Gastrocnemius medialis (tissue), 4 donors: ENCODE measurements around the gene RMND1. TPM values are rescaled to one million over a fixed set of nuclear protein-coding genes. Genes with fewer than 3 reads are reported as not detected.

Experiments
- ATAC-seq, 2 donors: fragments of 150-250 bp; one replicate each; pipeline ENCODE4 v1.9.1; 2016
- DNase-seq, 2 donors: peaks; one replicate each; pipeline ENCODE4 v3.0.0-alpha.2; 2019
- H3K27ac ChIP-seq, 4 donors: fragments of 200-600 bp; sonication (generic); 1 replicate in 1 of 4; 2 replicates in 3 of 4; pipeline ENCODE4 v1.5.1; 2016 to 2018; ENCODE audit warnings: mild to moderate bottlenecking in 2 of 4, moderate library complexity in 1 of 4
- H3K27me3 ChIP-seq, 3 donors: fragments of 200-600 bp; sonication (generic) in 2 of 3; 1 replicate in 1 of 3; 2 replicates in 2 of 3; pipeline versions ENCODE4 v1.5.1 to v1.6.0; 2016 to 2019; ENCODE audit warnings: mild to moderate bottlenecking in 1 of 3, moderate library complexity in 1 of 3
- H3K36me3 ChIP-seq, 2 donors: fragments of 200-600 bp; sonication (generic) in 1 of 2; one replicate each; pipeline ENCODE4 v1.5.1; 2017 to 2018
- H3K4me1 ChIP-seq, 2 donors: fragments of 200-600 bp; sonication (generic) in 1 of 2; one replicate each; pipeline ENCODE4 v1.5.1; 2016 to 2017; ENCODE audit warnings: mild to moderate bottlenecking in 2 of 2
- H3K4me3 ChIP-seq, 4 donors: fragments of 200-600 bp; sonication (generic) in 3 of 4; 1 replicate in 1 of 4; 2 replicates in 3 of 4; pipeline ENCODE4 v1.5.1; 2016 to 2019; ENCODE audit warnings: mild to moderate bottlenecking in 2 of 4
- H3K9me3 ChIP-seq, 3 donors: fragments of 200-600 bp; sonication (generic) in 2 of 3; 1 replicate in 1 of 3; 2 replicates in 2 of 3; pipeline ENCODE4 v1.5.1; 2016 to 2019
- POLR2A ChIP-seq, 2 donors: fragments of 450-650 bp; IDR thresholded peaks; one replicate each; pipeline ENCODE4 v1.6.1; 2017; ENCODE audit warnings: antibody characterized with exemption in 2 of 2, mild to moderate bottlenecking in 2 of 2, moderate library complexity in 2 of 2
- in situ Hi-C, 4 donors: fragments of 200-750 bp; cut with MboI; loops; one replicate each; pipeline versions ENCODE4 v1.15.0 to v1.8.0; 2017; ENCODE audit warnings: low sequenced_read_pairs in 4 of 4
- intact Hi-C: fragments of 100-400 bp; cut with DNase I; formaldehyde crosslinking; loops from one replicate; pipeline ENCODE4 v1.15.1; 2023; ENCODE audit warnings: low total_unique reads
- total RNA-seq, 4 donors: library from RNA; depleted of rRNA; stranded (reverse); fragments of >200 nt; gene quantifications; one replicate each; pipeline versions ENCODE4 v1.1.0 to v1.2.3, GENCODE V29; 2016
- TF ChIP-seq, protein P1 (sequence below), 5 experiments: fragments of 450-650 bp in 3 of 5; fragments of 200-600 bp in 2 of 5; sonication (generic) in 2 of 5; IDR thresholded peaks in 4 of 5; conservative IDR thresholded peaks in 1 of 5; 1 replicate in 4 of 5; 2 replicates in 1 of 5; pipeline ENCODE4 v1.5.1; 2016 to 2019; ENCODE audit warnings: antibody characterized with exemption in 5 of 5, mild to moderate bottlenecking in 3 of 5, moderate library complexity in 3 of 5

RMND1 gene
- total RNA-seq, 4 donors from 2014 or later, result 6.4 to 9.6 (median 8.4) TPM

DNA sequence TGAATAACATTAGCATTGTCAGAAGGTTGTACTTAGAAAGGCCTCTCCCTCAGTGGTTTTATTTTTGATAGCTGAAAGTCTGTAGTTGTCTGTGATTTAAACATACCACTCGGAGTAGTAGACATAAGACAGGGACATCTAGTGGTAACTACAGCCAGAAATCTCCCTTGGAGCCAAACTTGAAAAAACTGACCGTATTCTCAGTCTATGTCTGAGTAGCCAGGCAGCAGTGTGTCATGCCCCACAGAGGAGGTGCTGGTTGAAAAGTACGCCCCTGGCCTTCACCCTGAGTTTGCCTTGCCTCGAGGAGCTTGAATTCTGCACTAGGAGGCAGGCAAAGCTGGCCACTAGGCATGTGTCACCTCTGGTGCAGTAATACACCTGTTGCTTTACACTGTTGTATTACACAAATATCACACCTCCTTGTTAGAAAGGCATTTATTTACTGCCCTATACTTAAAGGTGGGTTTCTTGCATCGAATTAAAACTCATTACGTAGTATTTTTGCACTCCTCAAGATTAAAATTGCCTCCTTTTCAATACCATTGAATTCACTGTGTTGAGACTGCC lies 81.3 kb downstream of the RMND1 start:
- in situ Hi-C loops (no loop called here), intact Hi-C loops (no loop called here)
- H3K4me1 ChIP-seq, result peaks cover 10 to 22% of the 10 kb centered on the region in 2 donors
- peaks cover 0 to 37% of the 10 kb centered on the region in 2 donors for H3K36me3 ChIP-seq
- H3K9me3 ChIP-seq, result no peaks in the 10 kb centered on the region
- H3K27ac ChIP-seq, result no peak overlapping the region
- ATAC-seq (no peak), DNase-seq (no peak)
- TF ChIP-seq, protein P1, sequence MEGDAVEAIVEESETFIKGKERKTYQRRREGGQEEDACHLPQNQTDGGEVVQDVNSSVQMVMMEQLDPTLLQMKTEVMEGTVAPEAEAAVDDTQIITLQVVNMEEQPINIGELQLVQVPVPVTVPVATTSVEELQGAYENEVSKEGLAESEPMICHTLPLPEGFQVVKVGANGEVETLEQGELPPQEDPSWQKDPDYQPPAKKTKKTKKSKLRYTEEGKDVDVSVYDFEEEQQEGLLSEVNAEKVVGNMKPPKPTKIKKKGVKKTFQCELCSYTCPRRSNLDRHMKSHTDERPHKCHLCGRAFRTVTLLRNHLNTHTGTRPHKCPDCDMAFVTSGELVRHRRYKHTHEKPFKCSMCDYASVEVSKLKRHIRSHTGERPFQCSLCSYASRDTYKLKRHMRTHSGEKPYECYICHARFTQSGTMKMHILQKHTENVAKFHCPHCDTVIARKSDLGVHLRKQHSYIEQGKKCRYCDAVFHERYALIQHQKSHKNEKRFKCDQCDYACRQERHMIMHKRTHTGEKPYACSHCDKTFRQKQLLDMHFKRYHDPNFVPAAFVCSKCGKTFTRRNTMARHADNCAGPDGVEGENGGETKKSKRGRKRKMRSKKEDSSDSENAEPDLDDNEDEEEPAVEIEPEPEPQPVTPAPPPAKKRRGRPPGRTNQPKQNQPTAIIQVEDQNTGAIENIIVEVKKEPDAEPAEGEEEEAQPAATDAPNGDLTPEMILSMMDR (IDR thresholded peaks at IDR 0.05 in 4 of 5, conservative IDR thresholded peaks at IDR 0.05 in 1 of 5), result no peak
- no peak for TF ChIP-seq POLR2A (IDR thresholded peaks at IDR 0.05)
- no peak overlapping the region for H3K4me3 ChIP-seq
- no peaks in the 10 kb centered on the region for H3K27me3 ChIP-seq

DNA sequence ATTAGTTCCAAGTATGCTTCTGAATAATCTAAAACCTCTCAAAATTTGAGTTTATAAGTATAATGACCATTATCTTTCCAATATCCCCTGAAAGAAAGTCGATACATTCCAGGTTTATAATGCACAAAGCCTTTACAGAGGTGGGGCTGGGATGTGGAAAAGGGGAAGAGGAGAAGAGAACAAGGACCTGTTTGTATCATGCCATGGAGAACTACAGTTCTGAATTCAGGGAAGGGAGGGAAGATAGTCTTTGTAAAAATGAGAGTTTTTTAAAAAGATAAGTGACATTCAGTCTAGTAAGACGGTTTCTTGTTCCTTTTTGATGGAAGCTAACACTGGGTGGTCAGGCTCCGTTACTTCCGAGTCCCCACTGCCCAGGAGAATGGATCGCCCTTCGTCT lies 86.7 kb downstream of the RMND1 start:
- TF ChIP-seq POLR2A (IDR thresholded peaks at IDR 0.05), result no peak
- TF ChIP-seq, protein P1 (IDR thresholded peaks at IDR 0.05 in 4 of 5, conservative IDR thresholded peaks at IDR 0.05 in 1 of 5), result no peak
- in situ Hi-C loops, result no loop called here
- H3K36me3 ChIP-seq, result peaks cover 6 to 48% of the 10 kb centered on the region in 2 donors

GRCh38 chr6:151359486-151359885 lies 92.4 kb downstream of the RMND1 start:
- peaks cover 0 to 24% of the 10 kb centered on the region in 2 donors for H3K36me3 ChIP-seq
- no peaks in the 10 kb centered on the region for H3K4me1 ChIP-seq
- ATAC-seq, result no peak

More for the DNA sequence above, 86.7 kb downstream of the RMND1 start:
- Histone ChIP-seq H3K27me3 (no peaks in the 10 kb centered on the region), H3K9me3 (no peaks in the 10 kb centered on the region), H3K27ac (no peak overlapping the region), H3K4me3 (no peak overlapping the region), H3K4me1 (peaks cover 4% of the 10 kb centered on the region in 2 donors)
- DNase-seq (no peak), ATAC-seq (no peak)
- intact Hi-C loops, result no loop called here

GRCh38 chr6:151358475-151358874 lies 93.5 kb downstream of the RMND1 start:
- H3K9me3 ChIP-seq, result no peaks in the 10 kb centered on the region
- intact Hi-C loops, result no loop called here
- no peak for TF ChIP-seq POLR2A (IDR thresholded peaks at IDR 0.05)
- TF ChIP-seq, protein P1 (IDR thresholded peaks at IDR 0.05 in 4 of 5, conservative IDR thresholded peaks at IDR 0.05 in 1 of 5), result no peak
- H3K36me3 ChIP-seq, result peaks cover 0 to 24% of the 10 kb centered on the region in 2 donors
- H3K4me3 ChIP-seq, result no peak overlapping the region
- no peak for ATAC-seq
- no peak for DNase-seq
- H3K27ac ChIP-seq, result no peak overlapping the region
- in situ Hi-C loops, result no loop called here
- H3K4me1 ChIP-seq, result no peaks in the 10 kb centered on the region
- H3K27me3 ChIP-seq, result no peaks in the 10 kb centered on the region

More at GRCh38 chr6:151359486-151359885, 92.4 kb downstream of the RMND1 start:
- in situ Hi-C loops, result no loop called here
- Histone ChIP-seq H3K27me3 (no peaks in the 10 kb centered on the region), H3K4me3 (no peak overlapping the region), H3K9me3 (no peaks in the 10 kb centered on the region), H3K27ac (no peak overlapping the region)
- TF ChIP-seq, protein P1 (IDR thresholded peaks at IDR 0.05 in 4 of 5, conservative IDR thresholded peaks at IDR 0.05 in 1 of 5), result no peak
- no peak for TF ChIP-seq POLR2A (IDR thresholded peaks at IDR 0.05)
- intact Hi-C loops, result no loop called here
- DNase-seq, result no peak
